GM19193 (cell line): ENCODE measurements around the gene MXD1.

Source experiments
- POLR2A ChIP-seq: IDR thresholded peaks from 4 replicates; pipeline ENCODE4 v1.6.1; 2011; ENCODE audit not compliant: insufficient read depth, insufficient read length; ENCODE audit errors: extremely low read depth

The MXD1 gene

DNA sequence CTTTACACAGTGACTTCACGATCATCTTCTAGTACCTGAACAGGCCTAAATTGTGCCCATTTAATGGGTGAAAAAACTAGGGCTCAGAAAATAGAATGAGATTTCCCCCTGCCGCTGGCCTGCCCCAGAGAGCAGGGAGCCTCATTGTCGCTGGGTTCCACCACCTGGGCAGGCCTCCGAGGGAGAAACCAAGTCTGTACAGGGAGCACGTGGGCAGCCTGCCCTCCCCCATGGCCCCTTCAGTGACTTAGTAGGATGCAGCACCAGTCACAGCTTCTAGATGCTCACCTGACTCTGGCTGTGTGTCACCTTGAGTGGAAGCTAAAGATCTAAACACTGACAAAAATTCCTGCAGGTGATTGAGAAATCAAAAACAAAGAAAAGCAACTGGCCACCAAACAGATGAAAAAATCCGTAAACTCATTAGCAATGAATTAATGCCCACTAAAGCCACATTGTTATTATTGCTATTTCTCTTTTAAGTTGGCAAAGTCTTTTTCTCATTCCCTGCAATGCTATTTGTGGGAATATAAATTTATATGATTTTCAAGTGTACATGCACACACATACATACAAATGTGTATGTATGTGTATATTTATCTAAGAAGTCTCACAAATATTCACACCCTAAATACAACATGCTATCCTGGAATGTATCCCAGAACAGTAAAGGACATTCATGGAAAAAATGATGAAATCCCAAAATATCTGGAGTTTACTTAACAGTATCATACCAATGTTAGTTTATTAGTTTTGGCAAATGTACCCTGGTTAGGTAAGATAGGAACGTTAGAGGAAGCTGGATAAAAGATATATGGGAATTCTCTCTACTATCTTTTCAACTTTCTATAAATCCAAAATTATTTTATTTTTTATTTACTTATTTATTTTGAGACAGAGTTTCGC is 65.2 kb downstream of the MXD1 start:
- TF ChIP-seq POLR2A: no peak

DNA sequence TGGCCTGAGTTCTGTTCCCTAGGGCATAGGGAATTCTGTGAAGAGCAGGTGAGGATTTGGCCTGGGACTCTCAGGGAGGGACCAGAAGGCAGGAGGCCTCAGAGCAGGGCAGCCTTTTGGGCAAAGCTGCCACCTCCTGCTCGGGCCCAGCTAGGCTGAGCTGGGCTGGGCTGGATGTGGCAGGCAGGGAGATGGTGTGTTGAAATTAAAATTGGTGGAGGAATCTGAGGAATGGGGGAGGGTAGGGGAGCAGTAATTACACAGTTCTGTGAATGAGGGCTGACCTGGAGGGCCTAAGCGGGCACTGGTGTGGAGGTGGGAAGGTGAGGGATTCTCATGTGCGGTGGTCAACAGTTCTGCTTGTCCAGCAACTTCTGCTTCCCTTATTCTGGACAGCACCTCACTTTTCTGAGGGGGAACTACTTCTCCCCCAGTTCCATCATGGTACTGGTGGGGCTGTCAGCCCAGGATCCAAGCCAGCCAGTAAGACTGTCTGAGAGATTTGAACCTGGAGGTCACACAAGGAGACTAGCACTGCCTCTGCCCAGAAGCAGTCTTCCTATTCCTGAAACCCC is 68.6 kb downstream of the MXD1 start:
- no peak for TF ChIP-seq POLR2A

DNA sequence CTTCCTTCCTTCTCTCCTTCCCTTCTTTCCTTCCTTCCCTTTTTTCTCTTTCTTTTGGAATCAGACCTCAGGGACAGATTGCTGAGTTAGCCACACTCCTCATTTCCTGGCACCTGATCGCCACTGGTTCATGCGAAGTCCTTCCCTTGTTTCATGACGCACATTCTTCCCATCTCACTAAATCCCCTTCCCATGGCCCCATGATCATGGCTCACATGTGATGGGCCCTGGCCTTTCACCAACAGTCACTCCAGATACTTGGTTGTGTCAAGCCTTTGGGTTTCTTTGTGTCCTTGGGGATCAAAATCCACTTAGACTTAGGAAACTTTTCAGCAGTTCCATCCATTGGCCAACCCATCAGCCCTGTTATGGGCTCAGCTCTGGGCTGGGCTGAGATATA is 70.3 kb downstream of the MXD1 start:
- no peak for TF ChIP-seq POLR2A

DNA sequence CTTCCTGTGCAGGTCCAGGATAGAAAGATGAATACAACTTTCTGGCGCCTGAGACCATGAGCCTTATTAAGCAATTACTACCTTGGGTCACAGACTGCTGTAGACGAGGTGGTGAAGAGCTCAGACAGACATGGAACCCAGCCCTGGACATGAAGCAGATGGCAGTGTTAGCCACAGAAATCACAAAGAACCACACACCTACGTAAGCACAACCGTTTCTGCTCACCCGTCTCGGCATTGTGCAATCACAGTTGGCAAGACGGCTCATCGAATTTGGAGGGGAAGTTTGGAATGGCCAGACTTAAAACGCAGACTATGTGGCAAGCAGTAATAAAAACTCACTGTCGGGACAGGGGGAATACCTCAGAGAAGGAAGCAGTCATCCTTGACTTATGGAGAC is 70.8 kb downstream of the MXD1 start:
- TF ChIP-seq POLR2A: no peak

DNA sequence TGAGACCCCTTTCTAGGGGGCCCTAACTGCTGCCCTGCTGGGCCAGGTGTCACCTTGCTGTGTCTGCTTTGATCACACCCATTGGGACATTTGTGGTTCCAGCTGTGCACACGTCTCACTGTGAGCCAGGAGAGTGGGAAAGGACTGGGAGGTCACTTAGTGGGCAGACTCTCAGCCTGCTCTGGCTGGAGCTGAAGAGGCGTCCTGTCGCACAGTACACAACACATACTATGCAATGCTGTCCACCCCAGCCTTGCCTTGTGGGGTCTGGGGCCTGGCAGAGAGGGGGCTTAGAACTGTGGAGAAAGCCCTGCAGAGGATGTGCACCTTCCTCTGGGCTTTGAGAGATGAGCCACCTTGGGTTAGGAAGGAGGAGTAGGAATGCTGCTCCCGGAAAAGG is 71.8 kb downstream of the MXD1 start:
- no peak for TF ChIP-seq POLR2A

DNA sequence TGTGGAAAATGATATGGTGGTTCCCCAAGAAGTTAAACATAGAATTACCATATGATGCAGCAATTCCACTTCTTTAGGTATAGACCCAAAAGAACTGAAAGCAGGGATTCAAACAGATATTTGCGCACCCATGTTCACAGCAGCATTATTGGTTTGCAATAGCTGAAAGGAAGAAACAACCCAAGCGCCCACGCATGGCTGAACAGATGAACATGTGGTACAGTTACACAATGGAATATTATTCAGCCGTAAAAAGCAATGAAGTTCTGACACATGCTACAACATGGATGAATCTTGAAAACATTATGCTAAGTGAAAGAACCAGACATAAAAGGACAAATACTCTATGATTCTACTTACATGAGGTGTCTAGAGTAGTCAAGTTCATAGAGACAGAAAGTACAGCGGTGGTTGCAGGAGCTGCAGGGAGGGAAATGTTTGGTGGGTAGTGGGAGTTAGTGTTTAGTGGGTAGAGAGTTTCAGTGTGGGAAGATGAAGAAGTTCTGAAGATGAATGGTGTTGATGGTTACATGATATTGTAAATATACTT is 73.3 kb downstream of the MXD1 start:
- no peak for TF ChIP-seq POLR2A

DNA sequence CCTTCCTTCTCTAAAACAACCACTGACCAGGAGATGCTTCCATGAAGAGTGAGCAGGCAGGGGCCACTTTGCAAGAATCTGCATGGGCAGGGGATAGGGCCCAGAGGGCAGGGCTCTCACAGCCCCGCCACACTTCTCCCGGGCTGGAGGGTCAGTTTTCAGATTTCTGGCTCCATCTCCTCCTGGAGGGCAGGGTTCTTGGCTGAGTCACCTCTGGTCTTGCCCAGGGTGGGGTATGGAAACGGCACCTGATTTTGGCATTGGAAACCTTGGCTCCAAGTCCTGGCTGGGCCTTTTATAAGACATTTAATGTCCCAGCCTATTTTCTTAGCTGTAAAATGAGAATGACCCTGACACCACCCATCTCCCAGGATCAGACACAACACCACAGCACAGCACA is 74.1 kb downstream of the MXD1 start:
- TF ChIP-seq POLR2A: no peak

DNA sequence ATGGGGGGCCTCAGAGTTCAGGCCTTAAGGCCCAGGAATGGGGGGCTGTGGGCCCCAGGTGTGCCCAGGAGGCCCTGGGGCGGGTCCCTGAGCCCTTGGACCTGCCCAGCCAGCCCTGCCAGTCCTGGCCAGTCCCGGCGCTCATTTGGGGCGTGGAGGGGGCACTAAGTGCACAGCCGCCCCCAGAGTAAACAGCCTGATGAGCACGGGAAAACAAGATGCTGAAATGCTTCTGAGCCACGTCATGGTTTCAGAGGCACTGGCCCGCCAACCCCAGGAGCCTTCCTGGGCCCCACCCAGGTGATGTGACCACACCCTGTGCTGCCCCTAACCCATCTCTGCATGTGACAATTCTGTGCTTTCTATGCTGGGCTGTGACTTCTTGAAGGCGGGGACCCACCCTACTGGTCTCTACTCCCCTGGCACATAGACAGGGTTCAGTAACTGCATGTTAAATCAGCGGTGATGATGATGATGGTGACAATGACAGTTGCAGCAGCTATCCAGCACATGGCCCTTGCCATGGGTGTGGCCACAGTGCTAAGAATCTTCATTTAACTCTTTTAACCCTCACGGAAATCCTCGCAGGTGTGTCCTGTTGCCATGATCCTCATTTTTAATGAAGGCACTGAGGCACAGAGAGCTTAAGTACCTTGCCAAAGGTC is 74.7 kb downstream of the MXD1 start:
- no peak for TF ChIP-seq POLR2A
